ENCODE results near the gene LILRB4. TPM values are rescaled to one million over a fixed set of nuclear protein-coding genes. Genes with fewer than 3 reads are reported as not detected.
"Not testable (repeated sequence)": the region's sequence is repeated elsewhere in the genome, so short reads cannot be mapped to it uniquely, and the experiment has no call there.

Gene LILRB4
- total and polyA plus RNA-seq, 2 experiments from 2014 or later = not detected

GRCh38 chr19:54630782-54631181 lies 32.0 kb upstream of the LILRB4 start:
- H3K9me2 ChIP-seq (ENCODE audit: insufficient read depth) = no peaks in the 10 kb centered on the region
- H3K36me3 ChIP-seq (ENCODE audit: low read depth) = no peaks in the 10 kb centered on the region
- no peak for DNase-seq
- H3K9ac ChIP-seq = no peak overlapping the region
- no peaks in the 10 kb centered on the region for H3K9me3 ChIP-seq (ENCODE audit: low read depth)
- no peaks in the 10 kb centered on the region for H3F3A ChIP-seq (ENCODE audit: insufficient read depth)
- H3K4me3 ChIP-seq = no peak overlapping the region
- WGBS, 2 experiments (ENCODE audit: low coverage in 1 of 2, low lambda C conversion rate in 2 of 2, missing lambda C conversion rate in 2 of 2) = 16 to 19% methylated on average over 6 of the region's 6 CpGs
- no peaks in the 10 kb centered on the region for H3K4me1 ChIP-seq (ENCODE audit: insufficient read depth)
- H3K79me2 ChIP-seq (ENCODE audit: insufficient read depth) = no peaks in the 10 kb centered on the region
- in situ Hi-C loops (cut with MboI) = no loop called here
- TF ChIP-seq EZH2phosphoT487 (IDR thresholded peaks at IDR 0.05; ENCODE audit: insufficient read depth, low read depth) = no peak
- no peak for TF ChIP-seq EZH2 (IDR thresholded peaks at IDR 0.05; ENCODE audit: insufficient read depth, poor library complexity, severe bottlenecking)
- no peak overlapping the region for H3K27ac ChIP-seq
- H2AFZ ChIP-seq = no peak overlapping the region
- no peak overlapping the region for H3K4me2 ChIP-seq (ENCODE audit: unreplicated experiment)
- no peaks in the 10 kb centered on the region for H4K20me1 ChIP-seq (ENCODE audit: insufficient read depth)
- no peaks in the 10 kb centered on the region for H3K27me3 ChIP-seq (replicated peaks; ENCODE audit: insufficient read depth)

- 45 to 47% methylated on average over 22 to 23 of the region's 23 CpGs for WGBS, 2 experiments (ENCODE audit: low coverage in 1 of 2, low lambda C conversion rate in 2 of 2, missing lambda C conversion rate in 2 of 2)
- not testable (repeated sequence) for H3K27me3 ChIP-seq (replicated peaks; ENCODE audit: insufficient read depth)
Measured at GRCh38 chr19:54631489-54632337, 31.1 kb upstream of the LILRB4 start.

GRCh38 chr19:54632517-54632916 lies 30.3 kb upstream of the LILRB4 start:
- H3K9me2 ChIP-seq (ENCODE audit: insufficient read depth); H3K27me3 ChIP-seq (replicated peaks; ENCODE audit: insufficient read depth); H3K4me2 ChIP-seq (ENCODE audit: unreplicated experiment); H2AFZ ChIP-seq; H3K9me3 ChIP-seq (ENCODE audit: low read depth); DNase-seq; in situ Hi-C loops (cut with MboI); H3K27ac ChIP-seq; H4K20me1 ChIP-seq (ENCODE audit: insufficient read depth); H3K36me3 ChIP-seq (ENCODE audit: low read depth); H3K4me1 ChIP-seq (ENCODE audit: insufficient read depth); H3K79me2 ChIP-seq (ENCODE audit: insufficient read depth); H3K4me3 ChIP-seq; H3K9ac ChIP-seq; H3F3A ChIP-seq (ENCODE audit: insufficient read depth): not testable (repeated sequence)
- WGBS, 2 experiments (ENCODE audit: low coverage in 1 of 2, low lambda C conversion rate in 2 of 2, missing lambda C conversion rate in 2 of 2) = 33 to 36% methylated on average over 12 to 16 of the region's 16 CpGs

More at GRCh38 chr19:54631489-54632337, 31.1 kb upstream of the LILRB4 start:
- H3K4me2 ChIP-seq (ENCODE audit: unreplicated experiment); H3F3A ChIP-seq (ENCODE audit: insufficient read depth); H3K4me1 ChIP-seq (ENCODE audit: insufficient read depth); H2AFZ ChIP-seq; H4K20me1 ChIP-seq (ENCODE audit: insufficient read depth); H3K9me3 ChIP-seq (ENCODE audit: low read depth); H3K4me3 ChIP-seq; H3K9ac ChIP-seq; H3K27ac ChIP-seq; H3K9me2 ChIP-seq (ENCODE audit: insufficient read depth); H3K79me2 ChIP-seq (ENCODE audit: insufficient read depth); H3K36me3 ChIP-seq (ENCODE audit: low read depth); DNase-seq; in situ Hi-C loops (cut with MboI): not testable (repeated sequence)

GRCh38 chr19:54633401-54633800 lies 29.4 kb upstream of the LILRB4 start:
- in situ Hi-C loops (cut with MboI) = no loop called here
- no peaks in the 10 kb centered on the region for H3K9me2 ChIP-seq (ENCODE audit: insufficient read depth)
- H3K36me3 ChIP-seq (ENCODE audit: low read depth) = no peaks in the 10 kb centered on the region
- WGBS, 2 experiments (ENCODE audit: low coverage in 1 of 2, low lambda C conversion rate in 2 of 2, missing lambda C conversion rate in 2 of 2) = 19 to 29% methylated on average over 5 to 6 of the region's 7 CpGs
- H3K9ac ChIP-seq = no peak overlapping the region
- no peak for DNase-seq
- no peaks in the 10 kb centered on the region for H3F3A ChIP-seq (ENCODE audit: insufficient read depth)
- H3K9me3 ChIP-seq (ENCODE audit: low read depth) = no peaks in the 10 kb centered on the region
- H3K27me3 ChIP-seq (replicated peaks; ENCODE audit: insufficient read depth) = no peaks in the 10 kb centered on the region
- TF ChIP-seq EZH2 (IDR thresholded peaks at IDR 0.05; ENCODE audit: insufficient read depth, poor library complexity, severe bottlenecking) (no peak), EZH2phosphoT487 (IDR thresholded peaks at IDR 0.05; ENCODE audit: insufficient read depth, low read depth) (no peak)
- H3K79me2 ChIP-seq (ENCODE audit: insufficient read depth) = no peaks in the 10 kb centered on the region
- no peak overlapping the region for H3K4me3 ChIP-seq
- no peak overlapping the region for H2AFZ ChIP-seq
- H4K20me1 ChIP-seq (ENCODE audit: insufficient read depth) = no peaks in the 10 kb centered on the region
- H3K27ac ChIP-seq = no peak overlapping the region
- no peaks in the 10 kb centered on the region for H3K4me1 ChIP-seq (ENCODE audit: insufficient read depth)
- H3K4me2 ChIP-seq (ENCODE audit: unreplicated experiment) = no peak overlapping the region

GRCh38 chr19:54636081-54636480 lies 26.7 kb upstream of the LILRB4 start:
- H3K9me3 ChIP-seq (ENCODE audit: low read depth); H3K4me1 ChIP-seq (ENCODE audit: insufficient read depth); H3K4me2 ChIP-seq (ENCODE audit: unreplicated experiment); H3K27me3 ChIP-seq (replicated peaks; ENCODE audit: insufficient read depth); H3K9ac ChIP-seq; in situ Hi-C loops (cut with MboI); H3K36me3 ChIP-seq (ENCODE audit: low read depth); H3F3A ChIP-seq (ENCODE audit: insufficient read depth); H3K79me2 ChIP-seq (ENCODE audit: insufficient read depth); DNase-seq; H3K4me3 ChIP-seq; H4K20me1 ChIP-seq (ENCODE audit: insufficient read depth); H3K9me2 ChIP-seq (ENCODE audit: insufficient read depth); H3K27ac ChIP-seq; H2AFZ ChIP-seq: not testable (repeated sequence)
- 1 to 4% methylated on average over 12 of the region's 12 CpGs for WGBS, 2 experiments (ENCODE audit: low coverage in 1 of 2, low lambda C conversion rate in 2 of 2, missing lambda C conversion rate in 2 of 2)
